SK-N-SH (cell line): ENCODE measurements around the gene COL4A3. TPM values are rescaled to one million over a fixed set of nuclear protein-coding genes. Genes with fewer than 3 reads are reported as not detected.

Source experiments
- CTCF ChIA-PET: fragments of 300-600, 350-600 bp; formaldehyde crosslinking; extraction: SDS; loops from one replicate; lab custom pipeline; 2021; lab: Yijun Ruan, JAX
- POLR2A ChIA-PET: fragments of 350-600 bp; sonication (Branson Sonifier 250); formaldehyde crosslinking; extraction: SDS; loops from one replicate; lab custom pipeline; 2020; ENCODE audit warnings: antibody characterized with exemption, inconsistent platforms; lab: Yijun Ruan, JAX
- DNase-seq: peaks from one replicate; pipeline ENCODE4 v3.0.0; 2012
- H2AFZ ChIP-seq: fragments of 200-600 bp; sonication (generic); 2 replicates; pipeline ENCODE4 v1.8.1; 2016; ENCODE audit warnings: antibody characterized with exemption, mild to moderate bottlenecking, low read depth
- H3F3A ChIP-seq: fragments of 200-600 bp; sonication (generic); replicated peaks from 2 replicates; pipeline ENCODE3; 2016; ENCODE audit warnings: antibody characterized with exemption, mild to moderate bottlenecking; ENCODE audit not compliant: insufficient read depth
- H3K27ac ChIP-seq, 2 experiments: fragments of 200-500 bp in 1 of 2; fragments of 200-600 bp in 1 of 2; sonication (Bioruptor generic) in 1 of 2; sonication (generic), shearing (Covaris generic) in 1 of 2; 2 replicates each; pipeline versions ENCODE4 v1.5.1 to v1.6.1; 2014 to 2016; ENCODE audit warnings: low read depth in 2 of 2, inconsistent platforms in 1 of 2, low read length in 1 of 2, mild to moderate bottlenecking in 1 of 2, mixed read lengths in 1 of 2
- H3K27me3 ChIP-seq: fragments of 200-600 bp; sonication (generic), shearing (Covaris generic); 2 replicates; pipeline ENCODE4 v1.6.1; 2016; ENCODE audit warnings: mixed run types; ENCODE audit not compliant: insufficient read depth
- H3K36me3 ChIP-seq, 2 experiments: fragments of 200-500 bp in 1 of 2; fragments of 200-600 bp in 1 of 2; sonication (Bioruptor generic) in 1 of 2; sonication (generic) in 1 of 2; replicated peaks in 1 of 2; 2 replicates each; pipeline versions ENCODE3 to v1.5.1; 2014 to 2016; ENCODE audit warnings: low read length in 1 of 2, mild to moderate bottlenecking in 1 of 2; ENCODE audit not compliant: insufficient read depth in 2 of 2, control insufficient read depth in 1 of 2
- H3K4me1 ChIP-seq, 2 experiments: fragments of 200-500 bp in 1 of 2; fragments of 200-600 bp in 1 of 2; sonication (Bioruptor generic) in 1 of 2; sonication (generic), shearing (Covaris generic) in 1 of 2; 2 replicates each; pipeline versions ENCODE4 v1.5.1 to v1.6.1; 2014 to 2016; ENCODE audit warnings: low read depth in 1 of 2, low read length in 1 of 2, mixed run types in 1 of 2; ENCODE audit not compliant: insufficient read depth in 2 of 2, control insufficient read depth in 1 of 2
- H3K4me2 ChIP-seq: fragments of 200-600 bp; sonication (generic), shearing (Covaris generic); 2 replicates; pipeline ENCODE4 v1.6.1; 2017; ENCODE audit warnings: mixed run types
- H3K4me3 ChIP-seq, 2 experiments: fragments of 200-500 bp in 1 of 2; fragments of 200-600 bp in 1 of 2; sonication (Bioruptor generic) in 1 of 2; sonication (generic), shearing (Covaris generic) in 1 of 2; 2 replicates each; pipeline versions ENCODE4 v1.5.1 to v1.8.1; 2014 to 2016; ENCODE audit warnings: low read depth in 2 of 2, inconsistent platforms in 1 of 2, low read length in 1 of 2, mild to moderate bottlenecking in 1 of 2, mixed read lengths in 1 of 2, moderate library complexity in 1 of 2
- H3K79me2 ChIP-seq: fragments of 200-600 bp; sonication (generic); 2 replicates; pipeline ENCODE4 v1.8.1; 2017; ENCODE audit warnings: mild to moderate bottlenecking; ENCODE audit not compliant: insufficient read depth
- H3K9ac ChIP-seq: fragments of 200-600 bp; sonication (generic); 2 replicates; pipeline ENCODE4 v1.6.1; 2017; ENCODE audit warnings: mixed run types
- H3K9me2 ChIP-seq: fragments of 200-600 bp; sonication (generic); 2 replicates; pipeline ENCODE4 v1.6.1; 2017; ENCODE audit warnings: mixed run types
- H3K9me3 ChIP-seq: fragments of 200-600 bp; sonication (generic); 2 replicates; pipeline ENCODE4 v1.6.1; 2017; ENCODE audit warnings: mixed run types, mild to moderate bottlenecking, moderate library complexity
- H4K20me1 ChIP-seq: fragments of 200-600 bp; sonication (generic); 2 replicates; pipeline ENCODE4 v1.6.1; 2017; ENCODE audit warnings: mild to moderate bottlenecking, mixed run types; ENCODE audit not compliant: insufficient read depth
- CHD2 ChIP-seq: fragments of 150-350 bp; IDR thresholded peaks from 2 replicates; pipeline ENCODE4 v1.6.1; 2018; ENCODE audit warnings: low read length; ENCODE audit not compliant: partially characterized antibody
- ELF1 ChIP-seq: IDR thresholded peaks from 2 replicates; pipeline ENCODE4 v1.4.0; 2012
- FOXM1 ChIP-seq: IDR thresholded peaks from 2 replicates; pipeline ENCODE4 v1.4.0; 2012; ENCODE audit warnings: low read depth, mild to moderate bottlenecking
- GATA2 ChIP-seq: sonication (generic); formaldehyde crosslinking; IDR thresholded peaks from 2 replicates; pipeline ENCODE4 v1.5.0; 2020; ENCODE audit warnings: mild to moderate bottlenecking, missing genetic modification reagents
- IRF3 ChIP-seq: fragments of 150-350 bp; IDR thresholded peaks from 2 replicates; pipeline ENCODE4 v1.6.1; 2016; ENCODE audit warnings: mild to moderate bottlenecking, low read depth, low read length
- JUND ChIP-seq: IDR thresholded peaks from 2 replicates; pipeline ENCODE4 v1.4.0; 2012
- MXI1 ChIP-seq: IDR thresholded peaks from 2 replicates; pipeline ENCODE4 v1.6.1; 2012; ENCODE audit warnings: mild to moderate bottlenecking, low read depth, low read length, improper control_type of control experiment
- RCOR1 ChIP-seq: fragments of 150-350 bp; IDR thresholded peaks from 2 replicates; pipeline ENCODE4 v1.6.1; 2017; ENCODE audit warnings: antibody characterized with exemption, low read length
- SIN3A ChIP-seq: IDR thresholded peaks from 2 replicates; pipeline ENCODE4 v1.6.1; 2012; ENCODE audit warnings: low read depth, mild to moderate bottlenecking, low read length, moderate library complexity, borderline replicate concordance
- SMC3 ChIP-seq: IDR thresholded peaks from 2 replicates; pipeline ENCODE4 v1.6.1; 2012; ENCODE audit warnings: low read depth, low read length, improper control_type of control experiment
- TAF1 ChIP-seq: IDR thresholded peaks from 2 replicates; pipeline ENCODE4 v1.6.1; 2012; ENCODE audit warnings: low read depth, mild to moderate bottlenecking, low read length, moderate library complexity, borderline replicate concordance
- TCF12 ChIP-seq: IDR thresholded peaks from 2 replicates; pipeline ENCODE4 v1.4.0; 2012
- TEAD4 ChIP-seq: IDR thresholded peaks from 2 replicates; pipeline ENCODE4 v1.4.0; 2012; ENCODE audit warnings: mild to moderate bottlenecking, borderline replicate concordance; ENCODE audit not compliant: insufficient read depth
- USF2 ChIP-seq: fragments of 150-350 bp; IDR thresholded peaks from 2 replicates; pipeline ENCODE4 v1.6.1; 2017; ENCODE audit warnings: antibody characterized with exemption, low read length, low read depth, borderline replicate concordance
- WGBS: methylation state at CpG from one replicate; pipeline ENCODE4 v1.1.6; 2017; ENCODE audit warnings: low lambda C conversion rate; 5-methylcytosine and 5-hydroxymethylcytosine counted together
- polyA plus RNA-seq, 3 experiments: library from polyadenylated mRNA; depleted of rRNA; stranded (reverse); fragments of >200 nt; gene quantifications; 2 replicates each; pipeline ENCODE4 v1.2.3, GENCODE V29; 2012
- TF ChIP-seq, protein P1 (sequence below): IDR thresholded peaks from 2 replicates; pipeline ENCODE4 v1.6.1; 2012; ENCODE audit warnings: mild to moderate bottlenecking, low read depth, low read length, moderate library complexity

COL4A3 gene
- polyA plus RNA-seq, 1 of the 3 experiments (the other 2 are of a cell fraction) = not detected

GRCh38 chr2:227337442-227337841 is 173.0 kb downstream of the COL4A3 start:
- Histone ChIP-seq H3K36me3 (peaks cover 44 to 71% of the 10 kb centered on the region in 2 experiments), H2AFZ (no peak overlapping the region), H3K4me1 (no peaks in the 10 kb centered on the region), H3K4me2 (no peak overlapping the region), H3K27ac (no peak overlapping the region), H3K79me2 (peaks cover 6% of the 10 kb centered on the region; the same call in 1 of the 2 replicates), H3K27me3 (no peaks in the 10 kb centered on the region), H3K9me2 (no peaks in the 10 kb centered on the region), H3K9me3 (no peaks in the 10 kb centered on the region), H3F3A (no peaks in the 10 kb centered on the region), H3K9ac (no peak overlapping the region), H3K4me3 (no peak overlapping the region), H4K20me1 (no peaks in the 10 kb centered on the region)
- ChIA-PET POLR2A (interaction anchor here (0.8 kb wide), 1 partner anchor 12 kb away, joined by 3 read pairs; the partner anchor contains the start of gene MFF), CTCF (no interaction called here)
- WGBS = 93% methylated on average over 2 of the region's 2 CpGs
- no peak for DNase-seq
- TF ChIP-seq FOXM1 (no peak), TEAD4 (no peak), MXI1 (no peak), JUND (no peak), USF2 (no peak), RCOR1 (no peak), SMC3 (no peak)
- TF ChIP-seq, protein P1, sequence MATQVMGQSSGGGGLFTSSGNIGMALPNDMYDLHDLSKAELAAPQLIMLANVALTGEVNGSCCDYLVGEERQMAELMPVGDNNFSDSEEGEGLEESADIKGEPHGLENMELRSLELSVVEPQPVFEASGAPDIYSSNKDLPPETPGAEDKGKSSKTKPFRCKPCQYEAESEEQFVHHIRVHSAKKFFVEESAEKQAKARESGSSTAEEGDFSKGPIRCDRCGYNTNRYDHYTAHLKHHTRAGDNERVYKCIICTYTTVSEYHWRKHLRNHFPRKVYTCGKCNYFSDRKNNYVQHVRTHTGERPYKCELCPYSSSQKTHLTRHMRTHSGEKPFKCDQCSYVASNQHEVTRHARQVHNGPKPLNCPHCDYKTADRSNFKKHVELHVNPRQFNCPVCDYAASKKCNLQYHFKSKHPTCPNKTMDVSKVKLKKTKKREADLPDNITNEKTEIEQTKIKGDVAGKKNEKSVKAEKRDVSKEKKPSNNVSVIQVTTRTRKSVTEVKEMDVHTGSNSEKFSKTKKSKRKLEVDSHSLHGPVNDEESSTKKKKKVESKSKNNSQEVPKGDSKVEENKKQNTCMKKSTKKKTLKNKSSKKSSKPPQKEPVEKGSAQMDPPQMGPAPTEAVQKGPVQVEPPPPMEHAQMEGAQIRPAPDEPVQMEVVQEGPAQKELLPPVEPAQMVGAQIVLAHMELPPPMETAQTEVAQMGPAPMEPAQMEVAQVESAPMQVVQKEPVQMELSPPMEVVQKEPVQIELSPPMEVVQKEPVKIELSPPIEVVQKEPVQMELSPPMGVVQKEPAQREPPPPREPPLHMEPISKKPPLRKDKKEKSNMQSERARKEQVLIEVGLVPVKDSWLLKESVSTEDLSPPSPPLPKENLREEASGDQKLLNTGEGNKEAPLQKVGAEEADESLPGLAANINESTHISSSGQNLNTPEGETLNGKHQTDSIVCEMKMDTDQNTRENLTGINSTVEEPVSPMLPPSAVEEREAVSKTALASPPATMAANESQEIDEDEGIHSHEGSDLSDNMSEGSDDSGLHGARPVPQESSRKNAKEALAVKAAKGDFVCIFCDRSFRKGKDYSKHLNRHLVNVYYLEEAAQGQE = no peak

GRCh38 chr2:227339098-227339599 is 174.7 kb downstream of the COL4A3 start:
- TF ChIP-seq ELF1 (no peak), GATA2 (CRISPR knock-in tag) (no peak), TAF1 (no peak), TCF12 (no peak), RCOR1 (no peak), CHD2 (no peak), TEAD4 (no peak), SIN3A (no peak), JUND (no peak), IRF3 (no peak)
- Histone ChIP-seq H3K9ac (no peak overlapping the region), H3K9me3 (no peaks in the 10 kb centered on the region), H3K9me2 (no peaks in the 10 kb centered on the region), H3K27me3 (no peaks in the 10 kb centered on the region), H3K4me2 (no peak overlapping the region), H3K27ac (no peak overlapping the region), H3K36me3 (peaks cover 45 to 66% of the 10 kb centered on the region in 2 experiments), H3F3A (no peaks in the 10 kb centered on the region), H3K4me1 (no peaks in the 10 kb centered on the region), H3K79me2 (peaks cover 3% of the 10 kb centered on the region; the same call in 1 of the 2 replicates), H2AFZ (no peak overlapping the region), H3K4me3 (no peak overlapping the region), H4K20me1 (no peaks in the 10 kb centered on the region)
- ChIA-PET POLR2A (no interaction called here), CTCF (interaction anchor here (0.9 kb wide), 1 partner anchor 427 kb away, joined by 3 read pairs; no protein-coding TSS in a partner anchor)
- 77% methylated on average over 2 of the region's 2 CpGs for WGBS
- DNase-seq = no peak
